CD8-positive, alpha-beta memory T cell (primary cell): ENCODE measurements around the gene ITGA5. TPM values are rescaled to one million over a fixed set of nuclear protein-coding genes. Genes with fewer than 3 reads are reported as not detected.

Experiments used
- CTCF ChIA-PET: fragments of 350-600 bp; sonication (Branson Sonifier 250); formaldehyde crosslinking; loops from one replicate; lab custom pipeline; 2021; ENCODE audit warnings: antibody characterized with exemption; lab: Charles Lee
- POLR2A ChIA-PET: fragments of 350-600 bp; sonication (Branson Sonifier 250); formaldehyde crosslinking; loops from one replicate; lab custom pipeline; 2021; ENCODE audit warnings: antibody characterized with exemption; lab: Charles Lee
- DNase-seq, 5 donors: peaks; one replicate each; pipeline versions ENCODE4 v3.0.0 to v3.0.0-alpha.2; 2020 to 2022; ENCODE audit warnings: mixed read lengths in 1 of 5
- H3K27ac ChIP-seq: one replicate; pipeline ENCODE4 v1.7.0; 2013; ENCODE audit warnings: low read depth, mild to moderate bottlenecking, low read length, moderate library complexity
- H3K27me3 ChIP-seq: 2 replicates; pipeline ENCODE4 v1.7.0; 2013; ENCODE audit warnings: low read length, mild to moderate bottlenecking; ENCODE audit not compliant: insufficient read depth, poor library complexity, severe bottlenecking
- H3K36me3 ChIP-seq: 2 replicates; pipeline ENCODE4 v1.7.0; 2013; ENCODE audit warnings: mild to moderate bottlenecking, low read length, moderate library complexity; ENCODE audit not compliant: insufficient read depth
- H3K4me1 ChIP-seq: 2 replicates; pipeline ENCODE4 v1.7.0; 2013; ENCODE audit warnings: mild to moderate bottlenecking, low read length, moderate library complexity; ENCODE audit not compliant: insufficient read depth
- H3K4me3 ChIP-seq: 2 replicates; pipeline ENCODE4 v1.7.0; 2013; ENCODE audit warnings: mild to moderate bottlenecking, low read length
- H3K9me3 ChIP-seq: 2 replicates; pipeline ENCODE4 v1.7.0; 2013; ENCODE audit warnings: mild to moderate bottlenecking, low read length
- H3K27ac Mint-ChIP-seq, 8 donors: one replicate each; pipeline ENCODE4 v1.8.0; 2020 to 2021; ENCODE audit warnings: mixed read lengths in 8 of 8, mild to moderate bottlenecking in 6 of 8, inconsistent platforms in 3 of 8, moderate library complexity in 3 of 8
- H3K27me3 Mint-ChIP-seq, 2 donors: one replicate each; pipeline ENCODE4 v1.8.0; 2020 to 2021; ENCODE audit warnings: mixed read lengths in 2 of 2, mild to moderate bottlenecking in 1 of 2, moderate library complexity in 1 of 2
- H3K36me3 Mint-ChIP-seq, 3 donors: one replicate each; pipeline ENCODE4 v1.8.0; 2020 to 2021; ENCODE audit warnings: mixed read lengths in 3 of 3, inconsistent platforms in 1 of 3, mild to moderate bottlenecking in 1 of 3
- H3K4me1 Mint-ChIP-seq, 3 donors: one replicate each; pipeline ENCODE4 v1.8.0; 2020 to 2021; ENCODE audit warnings: mixed read lengths in 3 of 3, inconsistent platforms in 1 of 3, mild to moderate bottlenecking in 1 of 3
- H3K4me3 Mint-ChIP-seq, 7 donors: one replicate each; pipeline ENCODE4 v1.8.0; 2020 to 2021; ENCODE audit warnings: mixed read lengths in 7 of 7, mild to moderate bottlenecking in 6 of 7, moderate library complexity in 4 of 7, inconsistent platforms in 2 of 7
- H3K9me3 Mint-ChIP-seq, 5 donors: one replicate each; pipeline ENCODE4 v1.8.0; 2020 to 2022; ENCODE audit warnings: mixed read lengths in 5 of 5, mild to moderate bottlenecking in 3 of 5, moderate library complexity in 2 of 5, inconsistent platforms in 1 of 5
- polyA plus RNA-seq: library from polyadenylated mRNA; unstranded; fragments of 300-500 nt; fragmentation: Illumina TruSeq; gene quantifications from one replicate; pipeline ENCODE4 v1.2.3, GENCODE V29; 2021
- total RNA-seq, 2 experiments: library from RNA; stranded (reverse); gene quantifications; one replicate each; pipeline ENCODE4 v1.2.3, GENCODE V29; 2021

The ITGA5 gene
- total and polyA plus RNA-seq, 3 experiments from 2014 or later: 23.2 to 50.6 (median 25.7) TPM

GRCh38 chr12:54452628-54453027, 33.6 kb upstream of the ITGA5 start:
- no peaks in the 10 kb centered on the region for H3K9me3 Mint-ChIP-seq

GRCh38 chr12:54448344-54448743, 29.3 kb upstream of the ITGA5 start:
- H3K4me1 Mint-ChIP-seq: no peaks in the 10 kb centered on the region
- Histone ChIP-seq H3K4me1 (no peaks in the 10 kb centered on the region), H3K36me3 (no peaks in the 10 kb centered on the region), H3K9me3 (no peaks in the 10 kb centered on the region), H3K4me3 (no peak overlapping the region), H3K27ac (no peak overlapping the region), H3K27me3 (no peaks in the 10 kb centered on the region)
- no peak overlapping the region for H3K4me3 Mint-ChIP-seq
- ChIA-PET POLR2A (interaction anchor here (0.6 kb wide), 1 partner anchor 157 kb away, joined by 3 read pairs; no protein-coding TSS in a partner anchor), CTCF (interaction anchor here (1.1 to 7.4 kb wide), 3 partner anchors 9 to 49 kb away, joined by 6 to 72 read pairs (median 8); no protein-coding TSS in a partner anchor)
- no peaks in the 10 kb centered on the region for H3K36me3 Mint-ChIP-seq
- peaks cover 0 to 4% of the 10 kb centered on the region in 2 donors for H3K27me3 Mint-ChIP-seq
- no peaks in the 10 kb centered on the region for H3K9me3 Mint-ChIP-seq
- DNase-seq: no peak
- no peak overlapping the region for H3K27ac Mint-ChIP-seq

More at GRCh38 chr12:54452628-54453027, 33.6 kb upstream of the ITGA5 start:
- Histone ChIP-seq H3K9me3 (no peaks in the 10 kb centered on the region), H3K4me1 (no peaks in the 10 kb centered on the region), H3K27me3 (no peaks in the 10 kb centered on the region), H3K4me3 (no peak overlapping the region), H3K36me3 (no peaks in the 10 kb centered on the region), H3K27ac (no peak overlapping the region)
- Mint-ChIP-seq H3K27me3 (no peaks in the 10 kb centered on the region), H3K4me3 (no peak overlapping the region), H3K36me3 (peaks cover 0 to 3% (median 0%) of the 10 kb centered on the region in 3 donors), H3K27ac (peak overlapping the region in 1 of 8 donors; percentile 13), H3K4me1 (no peaks in the 10 kb centered on the region)
- no peak for DNase-seq
- ChIA-PET CTCF (interaction anchor here (1.0 to 1.1 kb wide), 2 partner anchors 12 to 13 kb away, joined by 3 read pairs; no protein-coding TSS in a partner anchor), POLR2A (no interaction called here)

GRCh38 chr12:54447917-54448316, 28.9 kb upstream of the ITGA5 start:
- CTCF ChIA-PET: interaction anchor here (1.1 to 7.4 kb wide), 3 partner anchors 8 to 48 kb away, joined by 6 to 72 read pairs (median 8); no protein-coding TSS in a partner anchor
- H3K4me1 ChIP-seq: no peaks in the 10 kb centered on the region
- no peak overlapping the region for H3K4me3 ChIP-seq
- H3K27me3 ChIP-seq: no peaks in the 10 kb centered on the region
- H3K27ac ChIP-seq: no peak overlapping the region
- DNase-seq: no peak
- no peaks in the 10 kb centered on the region for H3K36me3 ChIP-seq
- peak overlapping the region in 1 of 8 donors; percentile 89 for H3K27ac Mint-ChIP-seq
- H3K4me3 Mint-ChIP-seq: no peak overlapping the region
- H3K36me3 Mint-ChIP-seq: no peaks in the 10 kb centered on the region
- POLR2A ChIA-PET: no interaction called here
- H3K27me3 Mint-ChIP-seq: peaks cover 0 to 4% of the 10 kb centered on the region in 2 donors
- no peaks in the 10 kb centered on the region for H3K9me3 Mint-ChIP-seq
- no peaks in the 10 kb centered on the region for H3K4me1 Mint-ChIP-seq
- H3K9me3 ChIP-seq: no peaks in the 10 kb centered on the region

- Histone ChIP-seq H3K9me3 (no peaks in the 10 kb centered on the region), H3K27me3 (no peaks in the 10 kb centered on the region), H3K4me1 (peaks cover 4% of the 10 kb centered on the region), H3K36me3 (no peaks in the 10 kb centered on the region), H3K27ac (no peak overlapping the region), H3K4me3 (no peak overlapping the region)
- Mint-ChIP-seq H3K4me1 (peaks cover 4 to 5% (median 5%) of the 10 kb centered on the region in 3 donors), H3K9me3 (no peaks in the 10 kb centered on the region), H3K27ac (no peak overlapping the region), H3K36me3 (peaks cover 0 to 2% (median 0%) of the 10 kb centered on the region in 3 donors), H3K4me3 (no peak overlapping the region), H3K27me3 (peaks cover 4 to 8% of the 10 kb centered on the region in 2 donors)
- ChIA-PET CTCF (interaction anchor here (0.8 to 7.4 kb wide), 8 partner anchors 10 to 74 kb away, joined by 3 to 72 read pairs (median 3); partner anchors contain the start of gene NCKAP1L), POLR2A (no interaction called here)
- DNase-seq: no peak
Measured at GRCh38 chr12:54444206-54444605, 25.1 kb upstream of the ITGA5 start.

GRCh38 chr12:54443446-54443845, 24.4 kb upstream of the ITGA5 start:
- Histone ChIP-seq H3K4me1 (peaks cover 4% of the 10 kb centered on the region), H3K36me3 (no peaks in the 10 kb centered on the region), H3K27ac (no peak overlapping the region), H3K4me3 (no peak overlapping the region), H3K27me3 (no peaks in the 10 kb centered on the region), H3K9me3 (no peaks in the 10 kb centered on the region)
- H3K36me3 Mint-ChIP-seq: peaks cover 0 to 2% (median 0%) of the 10 kb centered on the region in 3 donors
- peaks cover 4 to 8% of the 10 kb centered on the region in 2 donors for H3K27me3 Mint-ChIP-seq
- H3K9me3 Mint-ChIP-seq: no peaks in the 10 kb centered on the region
- CTCF ChIA-PET: interaction anchor here (1.4 to 7.4 kb wide), 3 partner anchors 44 to 73 kb away, joined by 3 to 72 read pairs (median 4); partner anchors contain the start of gene NCKAP1L
- H3K4me3 Mint-ChIP-seq: no peak overlapping the region
- POLR2A ChIA-PET: no interaction called here
- no peak overlapping the region for H3K27ac Mint-ChIP-seq
- DNase-seq: no peak
- H3K4me1 Mint-ChIP-seq: peaks cover 4 to 5% (median 5%) of the 10 kb centered on the region in 3 donors

GRCh38 chr12:54442961-54443360, 23.9 kb upstream of the ITGA5 start:
- H3K27ac ChIP-seq: no peak overlapping the region
- POLR2A ChIA-PET: no interaction called here
- H3K27ac Mint-ChIP-seq: no peak overlapping the region

GRCh38 chr12:54442099-54442498, 23.0 kb upstream of the ITGA5 start:
- H3K36me3 Mint-ChIP-seq: peaks cover 0 to 2% (median 0%) of the 10 kb centered on the region in 3 donors
- CTCF ChIA-PET: interaction anchor here (7.4 to 11.9 kb wide), 2 partner anchors 41 to 42 kb away, joined by 72 to 386 read pairs; no protein-coding TSS in a partner anchor
- DNase-seq: no peak
- POLR2A ChIA-PET: no interaction called here
- H3K9me3 Mint-ChIP-seq: no peaks in the 10 kb centered on the region
- H3K27ac Mint-ChIP-seq: no peak overlapping the region
- Histone ChIP-seq H3K9me3 (no peaks in the 10 kb centered on the region), H3K27me3 (no peaks in the 10 kb centered on the region), H3K36me3 (no peaks in the 10 kb centered on the region), H3K4me1 (peaks cover 4% of the 10 kb centered on the region), H3K4me3 (no peak overlapping the region), H3K27ac (no peak overlapping the region)
- H3K4me1 Mint-ChIP-seq: peaks cover 4 to 5% (median 5%) of the 10 kb centered on the region in 3 donors
- peaks cover 4 to 8% of the 10 kb centered on the region in 2 donors for H3K27me3 Mint-ChIP-seq
- H3K4me3 Mint-ChIP-seq: no peak overlapping the region

More at GRCh38 chr12:54442961-54443360, 23.9 kb upstream of the ITGA5 start:
- no peaks in the 10 kb centered on the region for H3K27me3 ChIP-seq
- peaks cover 4 to 8% of the 10 kb centered on the region in 2 donors for H3K27me3 Mint-ChIP-seq
- no peak for DNase-seq
- peaks cover 4 to 5% (median 5%) of the 10 kb centered on the region in 3 donors for H3K4me1 Mint-ChIP-seq
- H3K4me3 ChIP-seq: no peak overlapping the region
- CTCF ChIA-PET: interaction anchor here (1.7 to 7.4 kb wide), 2 partner anchors 43 to 72 kb away, joined by 3 to 72 read pairs; no protein-coding TSS in a partner anchor
- H3K36me3 ChIP-seq: no peaks in the 10 kb centered on the region
- peaks cover 4% of the 10 kb centered on the region for H3K4me1 ChIP-seq
- no peak overlapping the region for H3K4me3 Mint-ChIP-seq
- H3K9me3 Mint-ChIP-seq: no peaks in the 10 kb centered on the region
- peaks cover 0 to 2% (median 0%) of the 10 kb centered on the region in 3 donors for H3K36me3 Mint-ChIP-seq
- H3K9me3 ChIP-seq: no peaks in the 10 kb centered on the region
